ENCODE data around the gene PFKP. TPM values are rescaled to one million over a fixed set of nuclear protein-coding genes. Genes with fewer than 3 reads are reported as not detected.

Gene PFKP
- total RNA-seq, 2 donors from 2014 or later: 17.4 to 39.6 TPM

GRCh38 chr10:3040069-3040468 is 27.3 kb upstream of the PFKP start:
- Histone ChIP-seq H3K27me3 (no peaks in the 10 kb centered on the region), H3K9me3 (no peaks in the 10 kb centered on the region), H3K4me1 (no peaks in the 10 kb centered on the region), H3K36me3 (replicated peaks in 1 of 2; ENCODE audit: insufficient read depth in 1 of 2, low read depth in 2 of 2) (no peaks in the 10 kb centered on the region), H3K27ac (no peak overlapping the region), H3K4me3 (no peak overlapping the region)
- intact Hi-C loops (cut with DNase I): no loop called here
- TF ChIP-seq CTCF (IDR thresholded peaks at IDR 0.05): no peak
- TF ChIP-seq POLR2A (IDR thresholded peaks at IDR 0.05): no peak
- no peak for ATAC-seq
- DNase-seq: no peak
- WGBS, 2 donors: 50 to 91% methylated on average over 1 of the region's 1 CpG

DNA sequence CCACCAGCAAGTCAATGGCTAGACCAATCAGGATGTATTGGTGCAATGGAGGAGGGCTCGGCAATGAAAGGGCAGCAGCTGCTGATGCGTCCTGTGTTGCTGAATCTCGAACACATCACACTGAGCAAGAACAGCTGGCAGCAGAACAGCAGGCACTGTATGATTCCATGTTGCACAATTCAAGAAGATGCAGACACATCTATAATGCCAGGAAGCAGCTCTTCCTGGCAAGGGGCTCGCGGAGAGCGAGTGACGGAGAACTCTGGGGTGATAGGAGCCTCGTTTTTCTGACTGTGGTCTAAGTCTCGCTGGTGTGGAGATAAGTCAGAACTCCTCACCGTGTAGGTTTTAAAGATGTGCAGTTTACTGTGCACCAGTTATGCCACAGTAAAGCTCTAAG is 24.8 kb upstream of the PFKP start:
- DNase-seq (no peak), ATAC-seq (no peak)
- H3K36me3 ChIP-seq (replicated peaks in 1 of 2; ENCODE audit: insufficient read depth in 1 of 2, low read depth in 2 of 2): no peaks in the 10 kb centered on the region
- H3K9me3 ChIP-seq: no peaks in the 10 kb centered on the region
- no peaks in the 10 kb centered on the region for H3K4me1 ChIP-seq
- 63 to 73% methylated on average over 10 of the region's 10 CpGs for WGBS, 2 donors
- H3K4me3 ChIP-seq: no peak overlapping the region
- intact Hi-C loops (cut with DNase I): no loop called here
- TF ChIP-seq CTCF (IDR thresholded peaks at IDR 0.05) (no peak), POLR2A (IDR thresholded peaks at IDR 0.05) (no peak)
- no peaks in the 10 kb centered on the region for H3K27me3 ChIP-seq
- no peak overlapping the region for H3K27ac ChIP-seq

DNA sequence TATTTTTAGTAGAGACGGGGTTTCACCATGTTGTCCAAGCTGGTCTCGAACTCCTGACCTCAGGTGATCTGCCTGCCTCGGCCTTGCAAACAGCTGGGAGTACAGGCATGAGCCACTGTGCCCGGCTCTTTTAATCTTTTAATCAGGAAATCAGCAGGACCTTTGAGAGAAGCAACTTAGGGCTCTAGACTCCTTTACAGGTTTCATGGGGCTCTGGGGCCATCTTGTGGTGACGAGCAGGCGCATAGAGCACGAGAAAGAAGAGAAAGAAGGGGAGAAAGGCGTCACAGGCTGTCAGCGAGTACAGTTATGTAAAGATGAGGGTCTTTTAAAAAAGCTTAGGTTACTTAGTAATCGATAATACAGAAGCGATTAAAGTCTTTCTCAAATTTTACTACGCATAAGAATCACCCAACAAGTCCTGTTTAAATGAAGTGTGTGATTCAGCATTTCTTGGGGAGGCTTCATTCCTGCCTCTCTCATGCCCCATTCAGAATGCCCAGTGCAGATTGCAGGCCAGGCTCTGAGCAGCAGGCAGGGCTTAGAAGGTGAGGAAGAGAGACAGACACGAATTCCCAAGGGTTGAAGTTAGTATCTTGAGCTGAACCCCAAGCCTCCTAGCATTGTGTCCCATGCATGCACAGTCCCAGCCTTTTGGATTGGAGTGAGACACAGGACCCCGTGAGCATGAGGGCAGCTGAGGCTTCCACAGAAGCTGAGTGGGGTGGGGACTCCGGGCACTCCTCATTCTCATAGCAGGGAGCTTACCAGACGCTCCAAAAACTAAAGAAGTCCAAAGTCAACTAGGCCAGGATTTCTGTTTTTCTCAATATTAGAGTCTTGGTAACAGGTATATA is 23.6 kb upstream of the PFKP start:
- Histone ChIP-seq H3K27me3 (no peaks in the 10 kb centered on the region), H3K9me3 (no peaks in the 10 kb centered on the region), H3K27ac (no peak overlapping the region), H3K4me3 (no peak overlapping the region), H3K36me3 (replicated peaks in 1 of 2; ENCODE audit: insufficient read depth in 1 of 2, low read depth in 2 of 2) (no peaks in the 10 kb centered on the region), H3K4me1 (no peaks in the 10 kb centered on the region)
- whole genome bisulfite sequencing, 2 donors: 17% methylated on average over 16 of the region's 16 CpGs
- TF ChIP-seq CTCF (IDR thresholded peaks at IDR 0.05): peak; percentile 24 to 81 (median 65)
- TF ChIP-seq POLR2A (IDR thresholded peaks at IDR 0.05): no peak
- peak; percentile 61 to 67 (median 64) for DNase-seq
- intact Hi-C loops (cut with DNase I): no loop called here
- ATAC-seq: peak; percentile 55

GRCh38 chr10:3045471-3046209 is 21.7 kb upstream of the PFKP start:
- TF ChIP-seq POLR2A (IDR thresholded peaks at IDR 0.05): no peak
- peak in 1 of 7 experiments; percentile 13 for TF ChIP-seq CTCF (IDR thresholded peaks at IDR 0.05)
- H3K36me3 ChIP-seq (replicated peaks in 1 of 2; ENCODE audit: insufficient read depth in 1 of 2, low read depth in 2 of 2): no peaks in the 10 kb centered on the region
- H3K9me3 ChIP-seq: no peaks in the 10 kb centered on the region
- no peaks in the 10 kb centered on the region for H3K27me3 ChIP-seq
- H3K4me1 ChIP-seq: no peaks in the 10 kb centered on the region
- DNase-seq: peak in 2 of 4 donors; percentile 15 to 34
- intact Hi-C loops (cut with DNase I): loop anchor here (5.0 kb wide), 1 partner anchor 118 kb away; no protein-coding TSS in a partner anchor
- ATAC-seq: no peak
- H3K4me3 ChIP-seq: no peak overlapping the region
- WGBS, 2 donors: 34 to 35% methylated on average over 6 to 11 of the region's 11 CpGs
- no peak overlapping the region for H3K27ac ChIP-seq
